ENCODE results near the gene PARD6G. TPM values are rescaled to one million over a fixed set of nuclear protein-coding genes. Genes with fewer than 3 reads are reported as not detected.

The PARD6G gene
- total RNA-seq, 1 experiment from 2014 or later: 3.4 TPM

- Histone ChIP-seq H3K4me3 (no peak overlapping the region), H3K36me3 (peaks cover 58% of the 10 kb centered on the region), H3K9me3 (peaks cover 6% of the 10 kb centered on the region), H3K27me3 (no peaks in the 10 kb centered on the region)
- no peak for DNase-seq
Measured at GRCh38 chr18:80126797-80127196, 120.5 kb downstream of the PARD6G start.

GRCh38 chr18:80124131-80124530, 123.2 kb downstream of the PARD6G start:
- H3K9me3 ChIP-seq: peaks cover 6% of the 10 kb centered on the region
- H3K27me3 ChIP-seq: no peaks in the 10 kb centered on the region
- DNase-seq: no peak
- peaks cover 71% of the 10 kb centered on the region for H3K36me3 ChIP-seq
- H3K4me3 ChIP-seq: no peak overlapping the region

- Histone ChIP-seq H3K36me3 (peaks cover 72% of the 10 kb centered on the region), H3K27me3 (no peaks in the 10 kb centered on the region), H3K4me3 (no peak overlapping the region), H3K9me3 (no peaks in the 10 kb centered on the region)
- DNase-seq: no peak
Measured at GRCh38 chr18:80120932-80121331, 126.4 kb downstream of the PARD6G start.

GRCh38 chr18:80119111-80119510, 128.2 kb downstream of the PARD6G start:
- no peak for DNase-seq
- Histone ChIP-seq H3K36me3 (peaks cover 68% of the 10 kb centered on the region), H3K9me3 (no peaks in the 10 kb centered on the region), H3K4me3 (no peak overlapping the region), H3K27me3 (no peaks in the 10 kb centered on the region)

- Histone ChIP-seq H3K36me3 (peaks cover 58% of the 10 kb centered on the region), H3K9me3 (no peaks in the 10 kb centered on the region), H3K4me3 (no peak overlapping the region), H3K27me3 (no peaks in the 10 kb centered on the region)
- no peak for DNase-seq
Measured at GRCh38 chr18:80115035-80115434, 132.3 kb downstream of the PARD6G start.

GRCh38 chr18:80112624-80113248, 134.6 kb downstream of the PARD6G start:
- no peak for DNase-seq
- H3K4me3 ChIP-seq: no peak overlapping the region

GRCh38 chr18:80109676-80110078, 137.6 kb downstream of the PARD6G start:
- DNase-seq: peak; percentile 44
- Histone ChIP-seq H3K36me3 (peaks cover 24% of the 10 kb centered on the region), H3K4me3 (peak overlapping the region; percentile 71), H3K9me3 (peaks cover 2% of the 10 kb centered on the region; the same call in 1 of the 2 replicates), H3K27me3 (no peaks in the 10 kb centered on the region)

More at GRCh38 chr18:80112624-80113248, 134.6 kb downstream of the PARD6G start:
- Histone ChIP-seq H3K36me3 (peaks cover 37% of the 10 kb centered on the region), H3K9me3 (peaks cover 2% of the 10 kb centered on the region; the same call in 1 of the 2 replicates), H3K27me3 (no peaks in the 10 kb centered on the region)

- Histone ChIP-seq H3K9me3 (peaks cover 2% of the 10 kb centered on the region; the same call in 1 of the 2 replicates), H3K36me3 (peaks cover 23% of the 10 kb centered on the region), H3K27me3 (no peaks in the 10 kb centered on the region), H3K4me3 (peak within 1 kb of the TSS; percentile 71)
- DNase-seq: peak; percentile 91
Measured at GRCh38 chr18:80108739-80109675, 138.3 kb downstream of the PARD6G start, which contains the start of gene ADNP2. Gene ADNP2 (plus strand): TSS chr18:80109262. CDS start chr18:80117543, 8,281 bp downstream.

- Histone ChIP-seq H3K4me3 (no peak overlapping the region), H3K9me3 (peaks cover 2% of the 10 kb centered on the region; the same call in 1 of the 2 replicates), H3K27me3 (no peaks in the 10 kb centered on the region), H3K36me3 (peaks cover 17% of the 10 kb centered on the region)
- no peak for DNase-seq
Measured at GRCh38 chr18:80108121-80108536, 139.2 kb downstream of the PARD6G start.

- no peak for DNase-seq
- Histone ChIP-seq H3K36me3 (peaks cover 16% of the 10 kb centered on the region), H3K4me3 (no peak overlapping the region)
Measured at GRCh38 chr18:80107426-80107825, 139.9 kb downstream of the PARD6G start.

More at GRCh38 chr18:80107426-80107825, 139.9 kb downstream of the PARD6G start:
- peaks cover 2% of the 10 kb centered on the region; the same call in 1 of the 2 replicates for H3K9me3 ChIP-seq
- no peaks in the 10 kb centered on the region for H3K27me3 ChIP-seq

Other genes with a start within 250 kb of the PARD6G start
- 35.0 and 50.7 TPM in 2 replicates for gene RBFA, start 213.1 kb downstream of the PARD6G start, total RNA-seq (2014; rRNA removed; shearing (Covaris generic); ENCODE audit: low replicate concordance)
- 9.5 and 12.8 TPM in 2 replicates for gene ADNP2, start 138.3 kb downstream of the PARD6G start, total RNA-seq (2014; rRNA removed; shearing (Covaris generic); ENCODE audit: low replicate concordance)